Measurements from ENCODE around the gene ALDH2.

GRCh38 chr12:111858186-111858585 is 91.5 kb downstream of the ALDH2 start:
- TF ChIP-seq POLR2AphosphoS5 (IDR thresholded peaks at IDR 0.05; ENCODE audit: low read depth, low read length) (no peak), POLR2A (IDR thresholded peaks at IDR 0.05; ENCODE audit: low read depth, low read length) (no peak), POU2F2 (IDR thresholded peaks at IDR 0.05; ENCODE audit: low read depth, low read length) (no peak)

All from GM12891 (cell line).